ENCODE data around the gene RAP1GAP.

DNA sequence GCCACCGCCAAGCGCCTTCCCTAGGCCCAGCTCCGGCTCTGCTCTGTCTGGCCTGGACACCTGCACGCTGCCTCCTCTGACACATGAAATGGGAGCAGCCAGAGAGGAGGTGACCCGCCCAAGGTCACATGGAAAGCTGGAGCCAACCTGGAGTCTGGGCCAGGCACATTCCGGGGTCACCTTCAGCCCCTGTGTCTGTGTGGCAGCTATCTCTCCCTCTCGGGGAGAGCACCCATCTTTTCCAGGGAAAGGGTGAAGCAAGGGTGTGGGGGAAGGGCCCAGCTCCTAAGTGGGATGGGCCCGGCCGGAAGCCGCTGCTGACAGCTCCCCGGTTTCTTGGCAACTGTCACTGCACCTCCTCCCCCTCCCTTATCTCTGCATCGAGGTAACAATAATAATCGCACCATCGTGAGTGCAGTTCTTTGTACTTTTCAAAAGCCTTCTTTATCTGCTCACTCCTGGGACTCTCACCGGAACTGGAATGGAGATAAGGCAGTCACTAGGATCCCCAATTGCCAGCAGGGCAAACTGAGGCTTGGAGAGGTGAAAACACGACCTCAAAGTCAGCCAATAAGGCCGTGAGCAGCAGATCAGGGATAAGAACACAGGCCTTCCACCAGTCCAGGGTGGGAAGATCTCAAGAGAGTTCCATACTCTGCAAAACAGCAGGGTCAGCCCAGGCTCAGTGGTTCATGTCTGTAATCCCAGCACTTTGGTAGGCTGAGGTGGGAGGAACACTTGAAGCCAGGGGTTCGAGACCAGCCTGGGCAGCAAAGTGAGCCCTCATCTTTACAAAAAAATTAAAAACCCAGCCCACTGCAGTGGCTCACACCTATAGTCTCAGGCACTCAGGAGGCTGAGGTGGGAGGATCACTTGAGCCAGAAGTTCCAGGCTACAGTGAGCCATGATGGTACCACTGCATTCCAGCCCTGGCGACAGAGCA lies 36.9 kb downstream of the RAP1GAP start:
- TF ChIP-seq, protein P1, sequence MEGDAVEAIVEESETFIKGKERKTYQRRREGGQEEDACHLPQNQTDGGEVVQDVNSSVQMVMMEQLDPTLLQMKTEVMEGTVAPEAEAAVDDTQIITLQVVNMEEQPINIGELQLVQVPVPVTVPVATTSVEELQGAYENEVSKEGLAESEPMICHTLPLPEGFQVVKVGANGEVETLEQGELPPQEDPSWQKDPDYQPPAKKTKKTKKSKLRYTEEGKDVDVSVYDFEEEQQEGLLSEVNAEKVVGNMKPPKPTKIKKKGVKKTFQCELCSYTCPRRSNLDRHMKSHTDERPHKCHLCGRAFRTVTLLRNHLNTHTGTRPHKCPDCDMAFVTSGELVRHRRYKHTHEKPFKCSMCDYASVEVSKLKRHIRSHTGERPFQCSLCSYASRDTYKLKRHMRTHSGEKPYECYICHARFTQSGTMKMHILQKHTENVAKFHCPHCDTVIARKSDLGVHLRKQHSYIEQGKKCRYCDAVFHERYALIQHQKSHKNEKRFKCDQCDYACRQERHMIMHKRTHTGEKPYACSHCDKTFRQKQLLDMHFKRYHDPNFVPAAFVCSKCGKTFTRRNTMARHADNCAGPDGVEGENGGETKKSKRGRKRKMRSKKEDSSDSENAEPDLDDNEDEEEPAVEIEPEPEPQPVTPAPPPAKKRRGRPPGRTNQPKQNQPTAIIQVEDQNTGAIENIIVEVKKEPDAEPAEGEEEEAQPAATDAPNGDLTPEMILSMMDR (IDR thresholded peaks at IDR 0.05): no peak
- no peak for TF ChIP-seq POLR2AphosphoS5 (IDR thresholded peaks at IDR 0.05)
- no peak for TF ChIP-seq POLR2A (IDR thresholded peaks at IDR 0.05)
